GM20000 (cell line): ENCODE results near the gene PTPRB.

Experiments
- DNase-seq: peaks from one replicate; pipeline ENCODE4 v3.0.0; 2012; ENCODE audit warnings: low spot score
- CTCF ChIP-seq: IDR thresholded peaks from 2 replicates; pipeline ENCODE4 v1.5.1; 2012; ENCODE audit warnings: mild to moderate bottlenecking, control low read depth; ENCODE audit errors: extremely low read depth, missing control alignments

Gene PTPRB

GRCh38 chr12:70657616-70658286 lies 20.5 kb upstream of the PTPRB start:
- DNase-seq: no peak
- no peak for TF ChIP-seq CTCF

- no peak for DNase-seq
- no peak for TF ChIP-seq CTCF
Measured at GRCh38 chr12:70652451-70652850, 15.2 kb upstream of the PTPRB start.

- TF ChIP-seq CTCF: no peak
- DNase-seq: no peak
Measured at GRCh38 chr12:70648831-70649230, 11.6 kb upstream of the PTPRB start.

GRCh38 chr12:70648191-70648590 lies 11.0 kb upstream of the PTPRB start:
- TF ChIP-seq CTCF: no peak
- no peak for DNase-seq

- no peak for TF ChIP-seq CTCF
- DNase-seq: no peak
Measured at GRCh38 chr12:70646850-70647249, 9.6 kb upstream of the PTPRB start.

- TF ChIP-seq CTCF: no peak
- no peak for DNase-seq
Measured at GRCh38 chr12:70645494-70646317, 8.5 kb upstream of the PTPRB start.

GRCh38 chr12:70644861-70645260 lies 7.6 kb upstream of the PTPRB start:
- no peak for TF ChIP-seq CTCF
- no peak for DNase-seq
